SK-N-DZ (cell line): ENCODE data around the gene IRAK3.
"Not testable (repeated sequence)": the region's sequence is repeated elsewhere in the genome, so short reads cannot be mapped to it uniquely, and the experiment has no call there.

ENCODE experiments used
- DNase-seq: peaks from one replicate; pipeline ENCODE4 v3.0.0-alpha.2; 2015; ENCODE audit warnings: low spot score

IRAK3 gene

DNA sequence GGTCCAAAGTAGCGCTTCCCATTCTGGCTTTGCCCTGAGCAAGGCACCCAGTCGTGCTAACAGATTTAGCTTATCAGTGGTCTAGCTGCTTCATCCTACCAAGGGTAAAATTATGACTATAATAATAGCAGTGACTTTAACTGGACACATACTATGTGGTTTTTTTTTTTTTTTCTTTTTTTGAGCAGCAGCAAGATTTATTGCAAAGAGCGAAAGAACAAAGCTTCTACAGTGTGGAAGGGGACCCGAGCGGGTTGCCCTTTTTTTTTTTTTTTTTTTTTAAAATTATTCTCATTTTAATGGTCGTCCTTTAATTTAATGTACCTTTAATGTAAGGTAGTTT, 113.8 kb downstream of the IRAK3 start:
- DNase-seq = no peak

DNA sequence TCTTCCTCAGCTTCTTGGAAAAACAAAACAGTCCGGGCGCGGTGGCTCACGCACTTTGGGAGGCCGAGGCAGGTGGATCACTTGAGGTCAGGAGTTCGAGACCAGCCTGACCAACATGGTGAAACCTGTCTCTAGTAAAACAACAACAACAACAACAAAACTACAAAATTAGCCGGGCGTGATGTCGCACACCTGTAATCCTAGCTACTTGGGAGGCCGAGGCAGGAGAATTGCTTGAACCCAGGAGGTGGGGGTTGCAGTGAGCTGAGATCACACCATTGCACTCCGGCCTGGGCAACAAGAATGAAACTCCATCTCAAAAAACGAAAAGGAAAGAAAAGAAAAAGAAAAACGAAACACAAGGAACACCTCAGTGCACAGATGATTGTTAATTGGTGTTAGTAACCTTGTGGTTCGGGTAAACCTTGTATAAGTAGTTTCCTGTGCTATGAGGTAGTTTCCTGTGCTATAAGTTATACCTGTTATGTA, 114.3 kb downstream of the IRAK3 start:
- not testable (repeated sequence) for DNase-seq
